IMR-90 (cell line): Measurements from ENCODE around the gene FAM217A. TPM values are rescaled to one million over a fixed set of nuclear protein-coding genes. Genes with fewer than 3 reads are reported as not detected.

Experiments used
- ATAC-seq: fragments of 200-7000 bp; cut with Tn5 transposase; 2 replicates; pipeline ENCODE4 v1.9.1; 2020; ENCODE audit warnings: low read depth, mild to moderate bottlenecking, moderate library complexity
- BruUV-seq: library from RNA; stranded (reverse); fragments of 400-500 nt; replicated peaks from 2 replicates; lab custom pipeline; 2021; lab: Mats Ljungman, UMichigan
- CTCF ChIA-PET: fragments of 300-600 bp; formaldehyde crosslinking; extraction: SDS; loops from one replicate; lab custom pipeline; 2021; ENCODE audit warnings: antibody characterized with exemption; lab: Yijun Ruan, JAX
- POLR2A ChIA-PET: fragments of 300-600 bp; sonication (Branson Sonifier 250); formaldehyde crosslinking; loops from one replicate; lab custom pipeline; 2022; ENCODE audit warnings: antibody characterized with exemption; ENCODE audit not compliant: unreplicated experiment; lab: Charles Lee
- DNase-seq: peaks from one replicate; pipeline ENCODE4 v3.0.0; 2013
- H2AFZ ChIP-seq: replicated peaks from 2 replicates; pipeline ENCODE3; 2013; ENCODE audit warnings: low read length, mild to moderate bottlenecking; ENCODE audit not compliant: poor library complexity
- H2AK5ac ChIP-seq: 2 replicates; pipeline ENCODE4 v1.6.1; 2013; ENCODE audit warnings: low read depth, low read length, inconsistent platforms
- H2AK9ac ChIP-seq: replicated peaks from 2 replicates; pipeline ENCODE3; 2013; ENCODE audit warnings: mild to moderate bottlenecking, low read depth, low read length, moderate library complexity; ENCODE audit not compliant: poor library complexity
- H2BK120ac ChIP-seq: 2 replicates; pipeline ENCODE4 v1.6.1; 2013; ENCODE audit warnings: low read depth, low read length, inconsistent platforms
- H2BK15ac ChIP-seq: 3 replicates; pipeline ENCODE4 v1.6.1; 2013; ENCODE audit warnings: low read depth, low read length, inconsistent platforms
- H2BK20ac ChIP-seq: 2 replicates; pipeline ENCODE4 v1.6.1; 2013; ENCODE audit warnings: low read depth, mild to moderate bottlenecking, inconsistent platforms, low read length, moderate library complexity
- H2BK5ac ChIP-seq: 2 replicates; pipeline ENCODE4 v1.6.1; 2013; ENCODE audit warnings: mild to moderate bottlenecking, low read depth, low read length, inconsistent platforms; ENCODE audit not compliant: poor library complexity, severe bottlenecking
- H3K14ac ChIP-seq: replicated peaks from 2 replicates; pipeline ENCODE4 v1.6.1; 2013; ENCODE audit warnings: low read depth, low read length, inconsistent platforms
- H3K18ac ChIP-seq: 2 replicates; pipeline ENCODE4 v1.6.1; 2013; ENCODE audit warnings: low read depth, low read length, control low read depth
- H3K23ac ChIP-seq: 2 replicates; pipeline ENCODE4 v1.6.1; 2013; ENCODE audit warnings: low read depth, low read length, inconsistent platforms
- H3K27ac ChIP-seq: 2 replicates; pipeline ENCODE4 v1.5.1; 2013; ENCODE audit warnings: mild to moderate bottlenecking, control low read depth, low read length; ENCODE audit not compliant: insufficient read depth
- H3K27me3 ChIP-seq: 2 replicates; pipeline ENCODE4 v1.6.1; 2013; ENCODE audit warnings: low read length; ENCODE audit not compliant: control insufficient read depth, insufficient read depth
- H3K36me3 ChIP-seq: 2 replicates; pipeline ENCODE4 v1.6.1; 2013; ENCODE audit warnings: low read length, mixed read lengths; ENCODE audit not compliant: control insufficient read depth, insufficient read depth
- H3K4ac ChIP-seq: 2 replicates; pipeline ENCODE4 v1.6.1; 2013; ENCODE audit warnings: low read depth, low read length, inconsistent platforms
- H3K4me1 ChIP-seq: 2 replicates; pipeline ENCODE4 v1.6.1; 2013; ENCODE audit warnings: low read length, mixed read lengths; ENCODE audit not compliant: control insufficient read depth, insufficient read depth
- H3K4me2 ChIP-seq: 2 replicates; pipeline ENCODE4 v1.6.1; 2013; ENCODE audit warnings: low read depth, mild to moderate bottlenecking, control low read depth, low read length, moderate library complexity
- H3K4me3 ChIP-seq: 2 replicates; pipeline ENCODE4 v1.5.1; 2013; ENCODE audit warnings: low read depth, mild to moderate bottlenecking, control low read depth, low read length, moderate library complexity; ENCODE audit not compliant: insufficient read depth
- H3K56ac ChIP-seq: 2 replicates; pipeline ENCODE4 v1.6.1; 2013; ENCODE audit warnings: low read length, inconsistent platforms; ENCODE audit not compliant: insufficient read depth; ENCODE audit errors: extremely low read depth
- H3K79me1 ChIP-seq, 2 experiments: 2 replicates each; pipeline ENCODE4 v1.6.1; 2013; ENCODE audit warnings: low read length in 2 of 2, inconsistent platforms in 1 of 2, low read depth in 1 of 2
- H3K9ac ChIP-seq: 2 replicates; pipeline ENCODE4 v1.6.1; 2013; ENCODE audit warnings: low read depth, low read length, control low read depth
- H3K9me1 ChIP-seq: 2 replicates; pipeline ENCODE4 v1.6.1; 2013; ENCODE audit warnings: low read length, inconsistent platforms; ENCODE audit not compliant: insufficient read depth
- H3K9me3 ChIP-seq: 2 replicates; pipeline ENCODE4 v1.6.1; 2013; ENCODE audit warnings: low read length; ENCODE audit not compliant: control insufficient read depth, insufficient read depth
- H4K20me1 ChIP-seq: 2 replicates; pipeline ENCODE4 v1.6.1; 2013; ENCODE audit warnings: low read length, inconsistent platforms; ENCODE audit not compliant: insufficient read depth
- H4K5ac ChIP-seq: 2 replicates; pipeline ENCODE4 v1.6.1; 2013; ENCODE audit warnings: mild to moderate bottlenecking, low read depth, low read length, control low read depth
- H4K8ac ChIP-seq, 2 experiments: 2 replicates each; pipeline ENCODE4 v1.6.1; 2013; ENCODE audit warnings: low read depth in 2 of 2, low read length in 2 of 2, control low read depth in 1 of 2, inconsistent platforms in 1 of 2
- H4K91ac ChIP-seq: 2 replicates; pipeline ENCODE4 v1.6.1; 2013; ENCODE audit warnings: low read depth, low read length, inconsistent platforms; ENCODE audit not compliant: insufficient read depth
- FOS ChIP-seq: fragments of 150-350 bp; IDR thresholded peaks from 2 replicates; pipeline ENCODE4 v1.6.1; 2016; ENCODE audit warnings: low read depth, low read length
- MAZ ChIP-seq: IDR thresholded peaks from 2 replicates; pipeline ENCODE4 v1.6.1; 2012; ENCODE audit warnings: low read depth, mild to moderate bottlenecking, low read length, improper control_type of control experiment, moderate library complexity, borderline replicate concordance
- RCOR1 ChIP-seq: IDR thresholded peaks from 2 replicates; pipeline ENCODE4 v1.6.1; 2012; ENCODE audit warnings: mild to moderate bottlenecking, low read length, improper control_type of control experiment; ENCODE audit not compliant: insufficient replicate concordance
- USF2 ChIP-seq: fragments of 150-350 bp; IDR thresholded peaks from 2 replicates; pipeline ENCODE4 v1.6.1; 2017; ENCODE audit warnings: mild to moderate bottlenecking, antibody characterized with exemption, low read length, low read depth
- WGBS, 2 experiments: methylation state at CpG; one replicate each; pipeline versions ENCODE4 v1.1.5 to v1.1.7; 2013; ENCODE audit warnings: missing lambda C conversion rate in 2 of 2; ENCODE audit not compliant: insufficient read length in 1 of 2; ENCODE audit errors: extremely low coverage in 2 of 2; 5-methylcytosine and 5-hydroxymethylcytosine counted together
- dilution Hi-C: fragments of 300-500 bp; cut with HindIII; formaldehyde crosslinking; loops from one replicate; pipeline ENCODE4 v1.14.3; 2018; ENCODE audit warnings: low sequenced_read_pairs; ENCODE audit not compliant: unreplicated experiment
- in situ Hi-C: fragments of 300-500 bp; cut with MboI; formaldehyde crosslinking; loops from 3 replicates; pipeline ENCODE4 v1.14.3; 2019; ENCODE audit warnings: low sequenced_read_pairs, inconsistent platforms, mixed read lengths
- intact Hi-C: fragments of 100-400 bp; cut with micrococcal nuclease; formaldehyde crosslinking; loops from 2 replicates; pipeline ENCODE4 v1.10.0; 2022
- polyA plus RNA-seq, 3 experiments: library from polyadenylated mRNA; depleted of rRNA; stranded (reverse); fragments of >200 nt; gene quantifications; 2 replicates each; pipeline ENCODE4 v1.2.3, GENCODE V29; 2012; ENCODE audit warnings: low replicate concordance in 1 of 3
- total RNA-seq: library from RNA; depleted of rRNA; stranded (reverse); fragments of >200 nt; gene quantifications from 2 replicates; pipeline ENCODE4 v1.2.3, GENCODE V29; 2012

Gene FAM217A
- total and polyA plus RNA-seq, 2 of the 4 experiments (the other 2 are of a cell fraction): not detected

- TF ChIP-seq MAZ (no peak), RCOR1 (no peak)
Observed at GRCh38 chr6:4078691-4079471, at the start of gene FAM217A (continued).

GRCh38 chr6:4128072-4128471 lies 49.1 kb upstream of the FAM217A start:
- POLR2A ChIA-PET: no interaction called here
- H3K18ac ChIP-seq: no peak overlapping the region
- no peak overlapping the region for H2AK9ac ChIP-seq
- ATAC-seq (no peak), DNase-seq (no peak)
- BruUV-seq: no TSS peak
- no peak overlapping the region for H3K9ac ChIP-seq
- H3K23ac ChIP-seq: no peak overlapping the region
- no peak overlapping the region for H3K14ac ChIP-seq
- peaks cover 12 to 36% of the 10 kb centered on the region in 2 experiments; a peak in 3 of 4 replicates for H3K79me1 ChIP-seq
- no peak overlapping the region for H3K4me3 ChIP-seq
- H3K36me3 ChIP-seq: peaks cover 34% of the 10 kb centered on the region
- no peaks in the 10 kb centered on the region for H3K27me3 ChIP-seq
- dilution Hi-C loops (no loop called here), intact Hi-C loops (no loop called here), in situ Hi-C loops (no loop called here)
- H2BK15ac ChIP-seq: no peak overlapping the region
- no peak for TF ChIP-seq FOS
- TF ChIP-seq USF2: no peak
- H4K8ac ChIP-seq: no peak overlapping the region
- no peak overlapping the region for H4K91ac ChIP-seq
- no peak overlapping the region for H2AFZ ChIP-seq
- H3K4me2 ChIP-seq: no peak overlapping the region
- H2BK120ac ChIP-seq: no peak overlapping the region
- CTCF ChIA-PET: no interaction called here
- H4K20me1 ChIP-seq: no peaks in the 10 kb centered on the region; the same call in 1 of the 2 replicates
- no peaks in the 10 kb centered on the region for H3K9me3 ChIP-seq
- H4K5ac ChIP-seq: no peak overlapping the region
- H3K4me1 ChIP-seq: peaks cover 13% of the 10 kb centered on the region
- H3K9me1 ChIP-seq: peaks cover 7% of the 10 kb centered on the region
- H3K56ac ChIP-seq: no peak overlapping the region
- no CpG with 5 or more reads among the region's 1 CpG for WGBS, 2 experiments
- no peak overlapping the region for H2AK5ac ChIP-seq
- H3K4ac ChIP-seq: no peak overlapping the region
- no peak overlapping the region for H2BK5ac ChIP-seq
- no peak overlapping the region for H3K27ac ChIP-seq
- H2BK20ac ChIP-seq: no peak overlapping the region
